Epidermal melanocyte (primary cell): Measurements from ENCODE around the gene TMC2.

Experiments used
- DNase-seq: peaks from one replicate; pipeline ENCODE4 v3.0.0; 2011; ENCODE audit warnings: low spot score; ENCODE audit not compliant: insufficient read length

TMC2 gene

DNA sequence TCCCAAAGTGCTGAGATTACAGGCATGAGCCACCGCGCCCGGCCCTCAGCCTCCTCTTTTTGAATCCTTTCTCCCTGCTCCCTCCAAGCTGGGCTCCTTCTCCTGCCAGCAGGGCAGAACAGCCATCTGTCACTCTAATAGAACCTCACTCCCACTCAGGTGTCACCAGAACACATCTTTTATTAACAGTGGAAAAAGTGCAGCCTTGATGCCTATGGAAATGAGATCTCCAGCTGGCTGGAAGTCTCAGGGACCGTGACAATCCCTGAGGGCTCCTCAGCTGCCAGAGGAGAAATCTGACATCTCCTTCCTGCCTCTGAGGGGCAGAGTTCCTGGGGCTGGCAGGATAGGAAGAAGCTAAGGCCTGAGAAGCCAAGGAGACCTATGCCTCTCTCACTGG, 28.0 kb downstream of the TMC2 start:
- DNase-seq = no peak

GRCh38 chr20:2575682-2576081, 39.3 kb downstream of the TMC2 start:
- no peak for DNase-seq

DNA sequence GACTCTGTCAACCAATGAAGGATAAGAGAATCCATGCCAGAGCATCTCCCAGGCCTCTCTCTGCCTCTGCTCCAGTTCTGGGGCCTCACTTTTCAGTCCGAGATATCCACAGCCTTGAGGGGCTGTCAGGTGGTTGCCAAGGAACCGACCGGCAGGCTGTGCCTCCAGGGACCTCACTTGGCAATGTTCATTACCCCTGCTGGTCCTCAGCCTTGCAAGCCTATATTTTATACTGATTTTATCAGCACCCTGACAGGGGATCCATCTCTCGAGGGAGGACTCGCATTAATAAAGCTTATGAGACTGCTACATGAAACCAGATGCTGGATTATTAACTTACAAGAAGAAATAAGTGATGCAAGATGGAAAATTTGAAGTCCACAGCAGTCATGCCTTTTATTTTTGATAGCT, 39.9 kb downstream of the TMC2 start:
- DNase-seq = no peak

GRCh38 chr20:2578475-2579192, 42.3 kb downstream of the TMC2 start:
- no peak for DNase-seq

- DNase-seq = no peak
Measured at GRCh38 chr20:2585811-2586210, 49.4 kb downstream of the TMC2 start.

DNA sequence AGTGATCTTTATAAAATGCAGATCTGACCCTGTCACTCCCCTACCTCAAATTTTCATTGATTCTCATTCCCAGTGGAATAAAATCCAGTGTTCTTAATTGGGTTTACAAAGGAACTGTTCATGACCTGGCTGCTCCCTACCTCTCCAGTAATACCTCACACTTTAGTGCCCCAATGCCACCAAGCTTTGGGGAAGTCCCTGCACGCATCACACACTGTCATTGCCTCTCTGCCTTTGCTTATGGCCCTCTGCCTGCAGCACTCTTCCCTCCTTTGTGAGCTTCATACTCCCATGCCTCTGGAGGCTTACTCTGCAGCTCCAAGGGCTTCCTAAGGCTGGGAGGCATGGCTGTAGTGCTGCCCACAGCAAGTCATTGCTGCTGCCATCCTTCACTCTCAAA, 57.4 kb downstream of the TMC2 start:
- no peak for DNase-seq

GRCh38 chr20:2595076-2595475, 58.7 kb downstream of the TMC2 start:
- DNase-seq = no peak

GRCh38 chr20:2596673-2597279, 60.4 kb downstream of the TMC2 start:
- no peak for DNase-seq

- DNase-seq = no peak
Measured at GRCh38 chr20:2599288-2600006, 63.1 kb downstream of the TMC2 start.

DNA sequence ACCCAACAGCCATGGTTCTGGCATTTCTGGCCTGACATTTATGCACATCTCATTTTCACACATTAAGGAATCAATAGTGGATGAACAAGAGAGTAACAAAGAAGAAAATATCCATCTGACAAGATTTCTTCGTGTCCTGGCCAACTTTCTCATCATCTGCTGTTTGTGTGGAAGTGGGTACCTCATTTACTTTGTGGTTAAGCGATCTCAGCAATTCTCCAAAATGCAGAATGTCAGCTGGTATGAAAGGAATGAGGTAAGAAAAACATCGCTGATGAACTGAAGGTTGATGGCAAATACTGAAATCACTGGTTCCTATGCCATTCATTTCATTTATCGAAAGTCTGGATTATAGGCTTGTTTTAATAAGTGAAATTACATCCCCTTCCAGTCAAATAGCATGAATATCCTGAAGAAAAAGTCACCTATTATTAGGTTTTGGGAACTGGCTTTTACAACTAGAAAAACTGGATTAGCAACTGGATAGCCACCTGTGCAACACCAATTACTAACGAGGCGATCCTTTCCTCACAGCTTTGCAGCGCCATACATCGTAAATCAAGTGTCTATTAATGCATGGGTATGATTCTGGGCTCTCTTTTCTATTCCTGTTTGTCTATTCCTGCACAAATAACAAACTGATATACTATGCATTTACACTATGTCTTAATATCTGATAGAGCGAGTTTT, 65.8 kb downstream of the TMC2 start:
- DNase-seq = no peak

GRCh38 chr20:2602746-2603145, 66.4 kb downstream of the TMC2 start:
- no peak for DNase-seq

- DNase-seq = no peak
Measured at GRCh38 chr20:2603816-2604505, 67.6 kb downstream of the TMC2 start.

DNA sequence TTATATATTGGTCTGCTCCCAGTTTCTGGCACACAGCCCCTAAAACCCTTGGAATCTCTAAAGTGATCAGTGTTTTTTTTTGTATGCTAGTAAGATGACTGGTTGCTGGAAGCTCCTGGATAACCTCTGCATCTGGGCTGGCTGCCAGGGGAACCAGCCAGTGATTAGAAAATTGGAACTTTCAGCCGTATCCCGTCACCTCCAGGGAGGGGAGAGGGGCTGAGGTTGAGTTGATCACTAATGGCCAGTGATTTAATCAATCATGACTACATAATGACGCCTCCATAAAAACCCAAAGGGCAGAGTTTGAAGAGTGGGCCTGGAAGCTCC, 68.1 kb downstream of the TMC2 start:
- no peak for DNase-seq

DNA sequence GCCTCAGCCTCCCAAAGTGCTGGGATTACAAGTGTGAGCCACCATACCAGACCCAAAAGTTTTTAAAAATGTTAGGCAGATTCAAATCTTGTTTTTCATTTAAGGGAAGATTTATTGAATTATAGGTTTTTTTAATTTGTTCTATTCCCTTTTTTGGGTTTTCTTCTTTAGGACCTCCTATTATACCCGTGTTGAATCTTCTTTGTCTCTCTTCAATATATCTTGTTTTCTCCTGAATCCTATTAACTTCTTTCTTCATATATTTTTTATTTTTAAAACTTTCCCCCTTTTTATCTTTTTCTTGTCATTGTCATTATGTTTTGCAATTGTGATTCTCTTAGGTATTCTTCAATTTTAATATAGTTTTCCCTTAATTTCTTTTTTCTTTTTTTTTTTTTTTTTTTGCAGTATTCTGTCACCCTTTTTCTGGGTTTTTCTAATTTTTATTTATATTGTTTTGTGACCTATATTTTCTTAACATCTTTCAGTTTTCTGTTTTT, 70.2 kb downstream of the TMC2 start:
- DNase-seq = no peak

GRCh38 chr20:2610326-2610725, 74.0 kb downstream of the TMC2 start:
- no peak for DNase-seq

GRCh38 chr20:2610941-2611720, 74.8 kb downstream of the TMC2 start:
- no peak for DNase-seq

- DNase-seq = no peak
Measured at GRCh38 chr20:2612073-2612472, 75.7 kb downstream of the TMC2 start.

- DNase-seq = no peak
Measured at GRCh38 chr20:2616634-2617033, 80.3 kb downstream of the TMC2 start.

- DNase-seq = no peak
Measured at GRCh38 chr20:2617099-2617714, 80.8 kb downstream of the TMC2 start.

- DNase-seq = no peak
Measured at GRCh38 chr20:2618815-2619214, 82.4 kb downstream of the TMC2 start.
